ENCODE results near the gene MIGA2.

DNA sequence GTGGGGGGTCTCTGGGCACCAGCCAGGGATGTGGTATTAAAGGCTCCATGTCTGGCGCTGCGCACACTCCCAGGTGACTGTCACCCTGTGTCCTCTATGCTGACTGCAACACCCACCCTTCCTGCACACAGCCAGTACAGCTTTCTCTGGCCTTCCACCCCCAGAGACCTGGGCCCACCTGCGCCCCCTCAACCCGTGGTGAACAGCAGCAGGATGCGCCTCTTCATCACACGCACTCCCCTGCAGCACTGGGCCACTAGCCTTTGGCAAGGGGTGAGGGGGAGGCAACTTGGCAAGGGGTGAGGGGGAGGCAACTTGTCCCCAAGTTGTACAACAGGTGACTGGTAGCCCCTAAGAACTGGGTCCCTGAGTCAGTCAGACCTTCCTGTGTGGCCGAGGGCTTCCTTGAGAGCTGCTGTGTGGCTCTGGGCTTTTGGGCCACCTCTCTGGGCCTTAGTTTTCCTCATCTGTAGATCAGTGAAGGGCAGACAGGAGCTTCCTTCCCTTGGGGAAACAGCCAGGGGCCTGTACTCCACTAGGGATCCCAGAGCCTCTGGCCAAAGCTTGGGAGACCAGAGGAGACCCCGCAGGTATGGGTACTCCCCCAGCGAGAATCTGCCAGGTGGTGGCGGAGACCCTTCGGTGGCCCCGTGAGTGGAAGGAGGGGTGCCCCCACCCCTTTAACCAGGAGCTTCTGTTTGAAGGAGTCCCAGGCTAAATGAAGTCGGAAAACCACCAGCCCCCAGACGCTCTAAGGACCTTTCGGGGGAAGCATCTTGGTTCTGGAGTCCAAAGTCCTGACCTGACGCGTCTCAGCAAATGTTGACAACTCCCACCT, 69.7 kb downstream of the MIGA2 start:
- no peak for TF ChIP-seq CTCF (conservative IDR thresholded peaks at IDR 0.05; ENCODE audit: low read depth in 2 of 2)
- TF ChIP-seq CREB1 (CRISPR knock-in tag; IDR thresholded peaks at IDR 0.05; ENCODE audit: low read depth), result no peak
- no peak for TF ChIP-seq EZH2 (IDR thresholded peaks at IDR 0.05; ENCODE audit: low read depth, unreplicated experiment)
- no peak for TF ChIP-seq STAT1 (IDR thresholded peaks at IDR 0.05; ENCODE audit: unreplicated experiment)
- no peak for TF ChIP-seq POLR2AphosphoS5 (IDR thresholded peaks at IDR 0.05; ENCODE audit: low read depth)
